ENCODE data around the gene LRCH1. TPM values are rescaled to one million over a fixed set of nuclear protein-coding genes. Genes with fewer than 3 reads are reported as not detected.
A peak's percentile ranks its signal among the peaks of the same experiment; 100 is the strongest.

Gene LRCH1
- total and polyA plus RNA-seq, 5 donors from 2014 or later = 2.6 to 23.5 (median 3.4) TPM

DNA sequence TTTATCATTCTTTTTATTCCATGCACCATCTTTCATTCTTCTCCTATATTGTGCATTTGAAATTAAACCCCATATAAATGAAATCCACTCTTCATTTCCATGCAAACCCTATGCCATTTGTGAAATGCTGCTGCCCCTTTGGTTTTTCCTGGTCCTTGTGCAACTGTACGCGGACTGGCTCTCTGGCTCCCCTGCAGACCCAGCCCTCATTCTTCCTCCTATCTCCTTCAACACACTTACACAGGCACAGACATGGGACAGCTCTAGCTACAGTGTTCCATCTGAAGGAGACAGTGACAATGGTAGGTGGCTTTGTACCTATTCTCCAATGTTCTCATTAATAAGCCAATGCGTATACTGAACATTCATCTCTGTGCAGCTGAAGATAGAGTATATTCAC, 162.4 kb downstream of the LRCH1 start:
- Histone ChIP-seq H3K27ac (ENCODE audit: insufficient read depth, low read length, poor library complexity, severe bottlenecking) (no peak overlapping the region), H3K36me3 (ENCODE audit: control insufficient read depth, insufficient read depth, low read length) (peaks cover 24% of the 10 kb centered on the region), H3K27me3 (ENCODE audit: control insufficient read depth, insufficient read depth, low read length) (no peaks in the 10 kb centered on the region), H3K9me3 (ENCODE audit: control insufficient read depth in 2 of 2, low read length in 2 of 2) (no peaks in the 10 kb centered on the region), H3K4me1 (ENCODE audit: control insufficient read depth, insufficient read depth, low read length, poor library complexity, severe bottlenecking) (no peaks in the 10 kb centered on the region), H3K4me3 (ENCODE audit: low read depth, low read length) (no peak overlapping the region)
- peaks cover 38% of the 10 kb centered on the region for H3K36me3 Mint-ChIP-seq
- H3K27me3 Mint-ChIP-seq = no peaks in the 10 kb centered on the region
- no peak overlapping the region for H3K27ac Mint-ChIP-seq
- H3K4me3 Mint-ChIP-seq = no peak overlapping the region
- H3K9me3 Mint-ChIP-seq = no peaks in the 10 kb centered on the region
- peaks cover 0 to 5% (median 0%) of the 10 kb centered on the region in 4 donors for H3K4me1 Mint-ChIP-seq
- DNase-seq (no peak), ATAC-seq (ENCODE audit: low read depth in 2 of 2) (no peak)

DNA sequence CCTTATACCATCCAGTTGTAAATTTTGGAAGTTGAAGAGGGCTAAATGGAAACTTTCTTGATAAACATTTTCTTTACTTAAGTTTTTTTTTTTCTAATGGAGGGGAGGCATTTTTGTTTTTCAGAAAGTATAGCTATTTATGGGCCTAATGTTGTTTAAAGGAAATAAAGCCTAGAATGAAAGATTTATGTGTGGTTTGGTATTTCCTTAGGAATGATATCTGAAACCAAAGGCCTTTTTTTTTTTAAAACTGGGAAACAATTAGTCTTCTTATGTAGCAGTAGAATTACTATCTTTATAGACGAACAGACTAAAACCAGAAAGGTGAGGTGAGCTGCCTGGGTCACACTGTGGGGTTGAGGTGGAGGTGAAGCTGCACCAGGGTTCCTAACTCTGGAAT, 163.9 kb downstream of the LRCH1 start:
- no peak overlapping the region for H3K27ac Mint-ChIP-seq
- Histone ChIP-seq H3K36me3 (ENCODE audit: control insufficient read depth, insufficient read depth, low read length) (peaks cover 15% of the 10 kb centered on the region), H3K27ac (ENCODE audit: insufficient read depth, low read length, poor library complexity, severe bottlenecking) (no peak overlapping the region), H3K4me1 (ENCODE audit: control insufficient read depth, insufficient read depth, low read length, poor library complexity, severe bottlenecking) (no peaks in the 10 kb centered on the region), H3K9me3 (ENCODE audit: control insufficient read depth in 2 of 2, low read length in 2 of 2) (no peaks in the 10 kb centered on the region), H3K27me3 (ENCODE audit: control insufficient read depth, insufficient read depth, low read length) (no peaks in the 10 kb centered on the region), H3K4me3 (ENCODE audit: low read depth, low read length) (no peak overlapping the region)
- no peak overlapping the region for H3K4me3 Mint-ChIP-seq
- DNase-seq (no peak), ATAC-seq (ENCODE audit: low read depth in 2 of 2) (no peak)
- H3K9me3 Mint-ChIP-seq = no peaks in the 10 kb centered on the region
- peaks cover 0 to 5% (median 0%) of the 10 kb centered on the region in 4 donors for H3K4me1 Mint-ChIP-seq
- H3K27me3 Mint-ChIP-seq = no peaks in the 10 kb centered on the region
- peaks cover 31% of the 10 kb centered on the region for H3K36me3 Mint-ChIP-seq

DNA sequence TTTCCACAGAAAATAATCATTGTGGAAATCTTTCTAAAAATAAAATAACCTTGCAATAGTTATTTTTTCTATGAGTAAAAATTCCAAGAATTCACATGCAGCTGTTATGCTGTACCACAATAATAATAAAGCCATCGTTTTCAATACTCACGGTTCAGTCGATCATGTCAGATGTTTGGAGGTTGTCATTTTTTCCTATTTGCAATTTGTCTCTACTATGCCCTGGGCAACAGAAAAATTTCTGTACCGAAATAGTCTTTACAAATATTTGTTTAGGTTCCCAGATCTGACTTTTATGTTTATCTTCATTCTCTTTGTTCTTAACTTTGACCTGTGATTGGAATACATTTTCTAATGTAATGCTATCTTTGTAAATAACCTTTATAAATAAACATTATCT, 164.3 kb downstream of the LRCH1 start:
- Histone ChIP-seq H3K4me3 (ENCODE audit: low read depth, low read length) (no peak overlapping the region), H3K4me1 (ENCODE audit: control insufficient read depth, insufficient read depth, low read length, poor library complexity, severe bottlenecking) (no peaks in the 10 kb centered on the region), H3K27me3 (ENCODE audit: control insufficient read depth, insufficient read depth, low read length) (no peaks in the 10 kb centered on the region), H3K9me3 (ENCODE audit: control insufficient read depth in 2 of 2, low read length in 2 of 2) (no peaks in the 10 kb centered on the region), H3K27ac (ENCODE audit: insufficient read depth, low read length, poor library complexity, severe bottlenecking) (no peak overlapping the region), H3K36me3 (ENCODE audit: control insufficient read depth, insufficient read depth, low read length) (peaks cover 11% of the 10 kb centered on the region)
- Mint-ChIP-seq H3K4me3 (no peak overlapping the region), H3K27me3 (no peaks in the 10 kb centered on the region), H3K27ac (no peak overlapping the region), H3K9me3 (no peaks in the 10 kb centered on the region), H3K36me3 (peaks cover 29% of the 10 kb centered on the region), H3K4me1 (peaks cover 0 to 5% (median 0%) of the 10 kb centered on the region in 4 donors)
- ATAC-seq (ENCODE audit: low read depth in 2 of 2) (no peak), DNase-seq (no peak)

DNA sequence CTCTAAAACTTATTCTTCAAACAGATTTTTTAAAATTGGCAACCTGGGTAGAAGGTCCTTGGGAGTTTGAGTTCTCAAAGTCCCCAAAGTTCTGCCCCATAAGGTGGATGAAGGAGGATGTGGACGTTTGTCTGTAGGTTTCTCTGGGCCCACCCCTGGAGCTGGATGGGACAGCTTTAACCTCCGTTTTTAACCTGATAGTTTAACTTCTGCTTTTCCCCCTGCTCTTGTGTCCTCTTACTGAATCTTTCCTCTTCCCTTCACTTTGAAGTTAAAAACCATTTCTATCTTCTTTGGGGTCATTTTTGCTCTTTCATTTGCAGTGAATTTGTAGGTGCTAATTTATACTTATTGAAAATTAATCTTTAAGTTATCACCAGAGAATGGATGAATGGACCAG, 164.9 kb downstream of the LRCH1 start:
- no peak overlapping the region for H3K4me3 ChIP-seq (ENCODE audit: low read depth, low read length)
- peak overlapping the region in 1 of 3 donors; percentile 62 for H3K27ac Mint-ChIP-seq
- H3K9me3 ChIP-seq (ENCODE audit: control insufficient read depth in 2 of 2, low read length in 2 of 2) = no peaks in the 10 kb centered on the region
- H3K36me3 ChIP-seq (ENCODE audit: control insufficient read depth, insufficient read depth, low read length) = peaks cover 5% of the 10 kb centered on the region
- DNase-seq = no peak
- H3K4me1 ChIP-seq (ENCODE audit: control insufficient read depth, insufficient read depth, low read length, poor library complexity, severe bottlenecking) = no peaks in the 10 kb centered on the region
- H3K36me3 Mint-ChIP-seq = peaks cover 25% of the 10 kb centered on the region
- H3K9me3 Mint-ChIP-seq = no peaks in the 10 kb centered on the region
- ATAC-seq (ENCODE audit: low read depth in 2 of 2) = no peak
- peaks cover 0 to 5% (median 0%) of the 10 kb centered on the region in 4 donors for H3K4me1 Mint-ChIP-seq
- no peaks in the 10 kb centered on the region for H3K27me3 Mint-ChIP-seq
- no peak overlapping the region for H3K4me3 Mint-ChIP-seq
- no peaks in the 10 kb centered on the region for H3K27me3 ChIP-seq (ENCODE audit: control insufficient read depth, insufficient read depth, low read length)
- no peak overlapping the region for H3K27ac ChIP-seq (ENCODE audit: insufficient read depth, low read length, poor library complexity, severe bottlenecking)

DNA sequence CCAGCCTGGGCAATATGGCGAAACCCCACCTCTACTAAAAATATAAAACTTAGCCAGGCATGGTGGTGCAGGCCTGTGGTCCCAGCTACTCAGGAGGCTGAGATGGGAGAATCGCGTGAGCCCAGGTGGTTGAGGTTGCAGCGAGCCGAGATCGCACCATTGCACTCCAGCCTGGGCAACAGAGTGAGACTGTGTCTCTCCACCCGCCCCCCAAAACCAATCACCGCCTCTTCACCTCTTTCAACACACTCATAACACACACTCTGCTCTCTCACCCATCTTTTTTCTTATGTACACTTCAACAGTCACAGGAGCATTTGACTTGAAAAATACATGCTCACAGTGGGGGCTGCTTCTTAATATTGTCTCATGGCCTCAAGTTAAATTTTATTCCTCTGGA, 167.2 kb downstream of the LRCH1 start:
- Histone ChIP-seq H3K4me3 (ENCODE audit: low read depth, low read length) (no peak overlapping the region), H3K9me3 (ENCODE audit: control insufficient read depth in 2 of 2, low read length in 2 of 2) (no peaks in the 10 kb centered on the region), H3K36me3 (ENCODE audit: control insufficient read depth, insufficient read depth, low read length) (peaks cover 16% of the 10 kb centered on the region), H3K4me1 (ENCODE audit: control insufficient read depth, insufficient read depth, low read length, poor library complexity, severe bottlenecking) (no peaks in the 10 kb centered on the region), H3K27me3 (ENCODE audit: control insufficient read depth, insufficient read depth, low read length) (no peaks in the 10 kb centered on the region), H3K27ac (ENCODE audit: insufficient read depth, low read length, poor library complexity, severe bottlenecking) (no peak overlapping the region)
- peaks cover 29% of the 10 kb centered on the region for H3K36me3 Mint-ChIP-seq
- no peaks in the 10 kb centered on the region for H3K9me3 Mint-ChIP-seq
- H3K4me1 Mint-ChIP-seq = peaks cover 0 to 5% (median 0%) of the 10 kb centered on the region in 4 donors
- no peaks in the 10 kb centered on the region for H3K27me3 Mint-ChIP-seq
- ATAC-seq (ENCODE audit: low read depth in 2 of 2) (no peak), DNase-seq (no peak)
- no peak overlapping the region for H3K4me3 Mint-ChIP-seq
- no peak overlapping the region for H3K27ac Mint-ChIP-seq

DNA sequence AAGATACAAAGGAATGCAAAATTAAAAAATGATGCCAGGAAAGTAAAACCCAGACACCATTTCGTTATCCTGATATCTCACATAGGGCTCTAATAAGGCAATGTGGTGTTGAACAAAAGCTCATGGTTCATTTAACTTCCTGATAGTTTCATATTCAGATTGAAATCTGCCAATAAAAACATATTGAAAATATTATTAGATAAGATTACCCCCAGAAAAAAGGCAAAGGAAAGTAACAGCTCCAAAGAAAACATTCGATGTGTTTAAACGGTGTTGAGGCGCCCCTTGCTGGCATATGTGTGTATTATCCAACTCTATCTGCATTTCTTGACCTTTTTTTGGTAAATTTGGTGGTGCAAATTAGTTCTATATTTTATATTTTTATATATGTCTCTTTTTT, 168.1 kb downstream of the LRCH1 start:
- H3K9me3 ChIP-seq (ENCODE audit: control insufficient read depth in 2 of 2, low read length in 2 of 2) = no peaks in the 10 kb centered on the region
- peaks cover 15% of the 10 kb centered on the region for H3K36me3 ChIP-seq (ENCODE audit: control insufficient read depth, insufficient read depth, low read length)
- ATAC-seq (ENCODE audit: low read depth in 2 of 2) (no peak), DNase-seq (peak; percentile 13 to 59 (median 45))
- H3K4me1 ChIP-seq (ENCODE audit: control insufficient read depth, insufficient read depth, low read length, poor library complexity, severe bottlenecking) = no peaks in the 10 kb centered on the region
- H3K27me3 Mint-ChIP-seq = no peaks in the 10 kb centered on the region
- no peak overlapping the region for H3K27ac Mint-ChIP-seq
- H3K4me3 Mint-ChIP-seq = no peak overlapping the region
- peaks cover 23% of the 10 kb centered on the region for H3K36me3 Mint-ChIP-seq
- H3K9me3 Mint-ChIP-seq = no peaks in the 10 kb centered on the region
- no peak overlapping the region for H3K27ac ChIP-seq (ENCODE audit: insufficient read depth, low read length, poor library complexity, severe bottlenecking)
- no peak overlapping the region for H3K4me3 ChIP-seq (ENCODE audit: low read depth, low read length)
- no peaks in the 10 kb centered on the region for H3K27me3 ChIP-seq (ENCODE audit: control insufficient read depth, insufficient read depth, low read length)
- peaks cover 0 to 5% (median 0%) of the 10 kb centered on the region in 4 donors for H3K4me1 Mint-ChIP-seq

DNA sequence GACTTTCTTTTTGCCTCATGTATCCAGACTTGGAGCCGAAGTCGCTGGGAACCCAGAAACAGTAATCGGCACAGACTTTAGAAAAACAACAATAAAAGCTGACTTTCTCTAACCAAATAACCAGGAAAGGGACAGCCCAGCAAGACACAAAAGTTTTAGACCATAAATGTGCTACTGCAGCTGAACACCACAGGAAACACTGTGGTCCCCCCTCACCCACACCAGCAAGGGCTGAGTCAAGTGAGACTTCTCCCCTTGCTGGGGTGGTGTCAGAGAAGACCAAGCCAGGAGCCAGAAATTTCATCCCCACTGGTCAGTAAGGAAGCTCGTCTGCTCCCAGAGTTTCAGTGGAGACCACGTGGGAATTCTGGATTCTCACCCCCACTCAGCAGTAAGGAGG, 173.4 kb downstream of the LRCH1 start:
- Histone ChIP-seq H3K27me3 (ENCODE audit: control insufficient read depth, insufficient read depth, low read length) (no peaks in the 10 kb centered on the region), H3K27ac (ENCODE audit: insufficient read depth, low read length, poor library complexity, severe bottlenecking) (no peak overlapping the region), H3K4me3 (ENCODE audit: low read depth, low read length) (no peak overlapping the region), H3K36me3 (ENCODE audit: control insufficient read depth, insufficient read depth, low read length) (peaks cover 45% of the 10 kb centered on the region), H3K4me1 (ENCODE audit: control insufficient read depth, insufficient read depth, low read length, poor library complexity, severe bottlenecking) (no peaks in the 10 kb centered on the region), H3K9me3 (ENCODE audit: control insufficient read depth in 2 of 2, low read length in 2 of 2) (no peaks in the 10 kb centered on the region)
- Mint-ChIP-seq H3K27me3 (no peaks in the 10 kb centered on the region), H3K4me1 (peaks cover 0 to 4% (median 0%) of the 10 kb centered on the region in 4 donors), H3K4me3 (no peak overlapping the region), H3K36me3 (peaks cover 42% of the 10 kb centered on the region), H3K27ac (no peak overlapping the region), H3K9me3 (no peaks in the 10 kb centered on the region)
- DNase-seq (no peak), ATAC-seq (ENCODE audit: low read depth in 2 of 2) (no peak)

DNA sequence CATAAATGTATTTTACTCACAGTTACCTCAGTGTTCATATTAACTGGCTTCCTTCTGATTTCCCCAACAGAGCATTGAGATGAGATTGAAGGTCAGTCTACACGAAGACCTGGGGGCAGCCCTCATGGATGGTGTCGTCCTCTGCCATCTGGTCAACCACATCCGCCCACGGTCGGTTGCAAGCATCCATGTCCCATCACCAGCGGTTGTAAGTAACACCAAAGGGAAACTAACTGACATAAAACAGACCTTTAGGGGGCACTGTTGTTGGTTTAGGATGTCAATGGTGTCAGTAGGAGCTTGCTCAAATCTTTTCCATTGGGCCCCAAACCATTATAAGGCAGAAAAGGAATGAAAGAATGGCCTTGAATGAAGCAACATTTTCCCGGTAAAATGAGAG, 175.8 kb downstream of the LRCH1 start:
- peaks cover 0 to 4% (median 0%) of the 10 kb centered on the region in 4 donors for H3K4me1 Mint-ChIP-seq
- H3K36me3 Mint-ChIP-seq = peaks cover 53% of the 10 kb centered on the region
- no peak overlapping the region for H3K27ac Mint-ChIP-seq
- H3K9me3 Mint-ChIP-seq = peaks cover 0 to 2% (median 0%) of the 10 kb centered on the region in 7 donors
- no peak overlapping the region for H3K4me3 ChIP-seq (ENCODE audit: low read depth, low read length)
- H3K27me3 ChIP-seq (ENCODE audit: control insufficient read depth, insufficient read depth, low read length) = no peaks in the 10 kb centered on the region
- H3K27me3 Mint-ChIP-seq = no peaks in the 10 kb centered on the region
- peaks cover 62% of the 10 kb centered on the region for H3K36me3 ChIP-seq (ENCODE audit: control insufficient read depth, insufficient read depth, low read length)
- H3K9me3 ChIP-seq (ENCODE audit: control insufficient read depth in 2 of 2, low read length in 2 of 2) = no peaks in the 10 kb centered on the region
- DNase-seq = peak in 1 of 3 donors; percentile 39
- H3K27ac ChIP-seq (ENCODE audit: insufficient read depth, low read length, poor library complexity, severe bottlenecking) = no peak overlapping the region
- H3K4me1 ChIP-seq (ENCODE audit: control insufficient read depth, insufficient read depth, low read length, poor library complexity, severe bottlenecking) = no peaks in the 10 kb centered on the region
- ATAC-seq (ENCODE audit: low read depth in 2 of 2) = no peak
- no peak overlapping the region for H3K4me3 Mint-ChIP-seq

All from CD4-positive, CD25-positive, alpha-beta regulatory T cell (primary cell).